Liver (tissue), 9 donors: ENCODE results near the gene GALK2. TPM values are rescaled to one million over a fixed set of nuclear protein-coding genes. Genes with fewer than 3 reads are reported as not detected.

ENCODE experiments used
- DNase-seq: peaks from one replicate; pipeline ENCODE4 v3.0.0-alpha.2; 2017; ENCODE audit warnings: low spot score
- H3K27ac ChIP-seq, 2 donors: one replicate each; pipeline ENCODE4 v1.7.0; 2013; ENCODE audit warnings: inconsistent platforms in 2 of 2, low read length in 2 of 2, control low read depth in 1 of 2, low read depth in 1 of 2, mild to moderate bottlenecking in 1 of 2
- H3K27me3 ChIP-seq, 4 donors: one replicate each; pipeline versions ENCODE4 v1.6.1 to v1.7.0; 2013; ENCODE audit warnings: low read length in 3 of 4, inconsistent platforms in 1 of 4, mild to moderate bottlenecking in 1 of 4, moderate library complexity in 1 of 4; ENCODE audit not compliant: control insufficient read depth in 4 of 4, insufficient read depth in 4 of 4
- H3K36me3 ChIP-seq, 4 donors: one replicate each; pipeline versions ENCODE4 v1.6.1 to v1.7.0; 2013; ENCODE audit warnings: low read length in 3 of 4, mild to moderate bottlenecking in 3 of 4, low read depth in 1 of 4, moderate library complexity in 1 of 4; ENCODE audit not compliant: control insufficient read depth in 4 of 4, insufficient read depth in 3 of 4
- H3K4me1 ChIP-seq, 4 donors: one replicate each; pipeline versions ENCODE4 v1.6.1 to v1.7.0; 2013; ENCODE audit warnings: low read length in 3 of 4, mild to moderate bottlenecking in 3 of 4, moderate library complexity in 1 of 4; ENCODE audit not compliant: control insufficient read depth in 4 of 4, insufficient read depth in 4 of 4
- H3K4me3 ChIP-seq, 3 donors: one replicate each; pipeline versions ENCODE4 v1.6.1 to v1.7.0; 2013; ENCODE audit warnings: low read length in 3 of 3, control low read depth in 1 of 3, low read depth in 1 of 3, mild to moderate bottlenecking in 1 of 3
- H3K9ac ChIP-seq, 2 donors: one replicate each; pipeline ENCODE4 v1.7.0; 2013; ENCODE audit warnings: low read length in 2 of 2, mild to moderate bottlenecking in 2 of 2, moderate library complexity in 2 of 2, control low read depth in 1 of 2, low read depth in 1 of 2
- H3K9me3 ChIP-seq, 4 donors: one replicate each; pipeline versions ENCODE4 v1.6.1 to v1.7.0; 2013; ENCODE audit warnings: low read length in 3 of 4; ENCODE audit not compliant: control insufficient read depth in 4 of 4
- EGR1 ChIP-seq, 2 donors: IDR thresholded peaks; 2 replicates each; pipeline ENCODE4 v1.6.1; 2016 to 2018; ENCODE audit warnings: antibody characterized with exemption in 2 of 2, low read depth in 2 of 2
- FOXA1 ChIP-seq: IDR thresholded peaks from 2 replicates; pipeline ENCODE4 v1.6.1; 2016; ENCODE audit warnings: antibody characterized with exemption
- FOXA2 ChIP-seq: IDR thresholded peaks from 2 replicates; pipeline ENCODE4 v1.6.1; 2016; ENCODE audit warnings: antibody characterized with exemption
- GABPA ChIP-seq, 2 donors: IDR thresholded peaks in 1 of 2; conservative IDR thresholded peaks in 1 of 2; 2 replicates each; pipeline ENCODE4 v1.6.1; 2016; ENCODE audit warnings: antibody characterized with exemption in 2 of 2, mild to moderate bottlenecking in 1 of 2, moderate library complexity in 1 of 2
- HNF4A ChIP-seq, 2 donors: conservative IDR thresholded peaks; 2 replicates each; pipeline ENCODE4 v1.6.1; 2016; ENCODE audit warnings: antibody characterized with exemption in 2 of 2, mild to moderate bottlenecking in 2 of 2
- HNF4G ChIP-seq: IDR thresholded peaks from 2 replicates; pipeline ENCODE4 v1.6.1; 2016; ENCODE audit warnings: antibody characterized with exemption
- JUND ChIP-seq, 2 donors: IDR thresholded peaks; 2 replicates each; pipeline ENCODE4 v1.6.1; 2016; ENCODE audit warnings: antibody characterized with exemption in 2 of 2
- NR2F2 ChIP-seq: IDR thresholded peaks from 2 replicates; pipeline ENCODE4 v1.6.1; 2016; ENCODE audit warnings: antibody characterized with exemption
- RAD21 ChIP-seq, 2 donors: IDR thresholded peaks; 2 replicates each; pipeline ENCODE4 v1.6.1; 2016; ENCODE audit warnings: antibody characterized with exemption in 2 of 2, mild to moderate bottlenecking in 2 of 2
- RXRA ChIP-seq, 2 donors: IDR thresholded peaks; 2 replicates each; pipeline ENCODE4 v1.6.1; 2017 to 2018; ENCODE audit warnings: antibody characterized with exemption in 2 of 2, mild to moderate bottlenecking in 1 of 2
- SP1 ChIP-seq: IDR thresholded peaks from 2 replicates; pipeline ENCODE4 v1.6.1; 2018; ENCODE audit warnings: antibody characterized with exemption, mild to moderate bottlenecking
- TAF1 ChIP-seq: conservative IDR thresholded peaks from 2 replicates; pipeline ENCODE4 v1.6.1; 2016; ENCODE audit warnings: antibody characterized with exemption, mild to moderate bottlenecking
- YY1 ChIP-seq: IDR thresholded peaks from 2 replicates; pipeline ENCODE4 v1.6.1; 2016; ENCODE audit warnings: antibody characterized with exemption, mild to moderate bottlenecking
- WGBS: extraction: QIAGEN DNeasy Blood & Tissue Kit; methylation state at CpG from one replicate; pipeline ENCODE4 v1.1.7; 2013; 5-methylcytosine and 5-hydroxymethylcytosine counted together
- polyA plus RNA-seq, 2 donors: library from polyadenylated mRNA; stranded (reverse) in 1 of 2; unstranded in 1 of 2; fragments of 200-250 nt in 1 of 2; fragments of >200 nt in 1 of 2; fragmentation: Nextera tagmentation in 1 of 2; extraction: Ambion mirVana in 1 of 2; gene quantifications; one replicate each; pipeline versions ENCODE4 v1.2.1 to v1.2.3, GENCODE V29; 2013 to 2015
- total RNA-seq, 2 donors: library from RNA; depleted of rRNA; stranded (reverse); fragments of >200 nt; gene quantifications; one replicate each; pipeline ENCODE4 v1.2.3, GENCODE V29; 2014
- TF ChIP-seq, protein P1 (sequence below): IDR thresholded peaks from 2 replicates; pipeline ENCODE4 v1.6.1; 2016; ENCODE audit warnings: antibody characterized with exemption
- TF ChIP-seq, protein P2 (sequence below): IDR thresholded peaks from 2 replicates; pipeline ENCODE4 v1.6.1; 2016; ENCODE audit warnings: antibody characterized with exemption
- TF ChIP-seq, protein P3 (sequence below): IDR thresholded peaks from 2 replicates; pipeline ENCODE4 v1.6.1; 2016; ENCODE audit warnings: antibody characterized with exemption, mild to moderate bottlenecking
- TF ChIP-seq, protein P4 (sequence below): IDR thresholded peaks from 2 replicates; pipeline ENCODE4 v1.6.1; 2016; ENCODE audit warnings: antibody characterized with exemption
- TF ChIP-seq, protein P5 (sequence below): fragments of 150-350 bp; IDR thresholded peaks from 2 replicates; pipeline ENCODE4 v1.5.1; 2017; ENCODE audit warnings: improper control_type of control experiment, low read depth, low read length; ENCODE audit not compliant: missing input control
- donor health status: healthy.
- donor health status: healthy.
- donor health status: healthy.
- donor health status: healthy.
- donor health status: healthy.

The GALK2 gene
- total and polyA plus RNA-seq, 4 donors, result 18.1 to 57.0 (median 24.5) TPM

DNA sequence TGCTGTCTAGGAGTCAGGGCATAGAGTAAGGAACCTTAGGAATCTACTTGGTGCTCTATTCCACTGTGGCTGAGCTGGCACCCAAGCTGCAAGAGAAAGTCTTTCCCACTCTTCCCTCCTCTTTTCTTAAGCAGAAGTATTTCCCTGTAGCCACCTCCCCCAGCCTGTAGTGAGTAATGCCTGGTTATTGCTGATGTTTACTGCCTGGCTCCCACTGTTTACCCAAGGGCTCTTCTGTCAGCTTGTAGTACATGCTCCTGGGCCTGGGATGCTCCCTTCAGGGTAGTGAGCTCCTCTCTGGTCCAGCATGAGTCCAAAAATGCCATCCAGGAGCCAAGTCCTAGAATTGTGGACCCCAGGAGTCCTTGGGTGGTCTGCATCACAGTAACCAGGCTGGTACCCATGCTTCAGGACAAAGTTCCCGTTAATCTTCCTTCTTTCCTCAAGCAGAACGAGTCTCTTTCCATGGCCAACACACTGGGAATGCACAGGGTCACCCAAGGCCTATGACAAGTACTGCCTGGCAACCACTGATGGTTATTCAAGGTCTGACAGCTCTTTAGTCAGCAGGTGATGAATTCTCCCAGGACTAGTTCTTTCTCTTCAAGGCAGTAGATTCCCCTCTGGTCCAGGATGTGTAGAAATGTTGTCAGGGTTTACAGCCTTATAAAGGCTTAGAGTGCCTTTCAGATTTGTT, 17.6 kb downstream of the GALK2 start:
- DNase-seq, result no peak
- TF ChIP-seq, protein P1, sequence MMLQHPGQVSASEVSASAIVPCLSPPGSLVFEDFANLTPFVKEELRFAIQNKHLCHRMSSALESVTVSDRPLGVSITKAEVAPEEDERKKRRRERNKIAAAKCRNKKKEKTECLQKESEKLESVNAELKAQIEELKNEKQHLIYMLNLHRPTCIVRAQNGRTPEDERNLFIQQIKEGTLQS, result no peak
- TF ChIP-seq, protein P2, sequence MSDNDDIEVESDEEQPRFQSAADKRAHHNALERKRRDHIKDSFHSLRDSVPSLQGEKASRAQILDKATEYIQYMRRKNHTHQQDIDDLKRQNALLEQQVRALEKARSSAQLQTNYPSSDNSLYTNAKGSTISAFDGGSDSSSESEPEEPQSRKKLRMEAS, result no peak
- WGBS, result 94% methylated on average over 2 of the region's 2 CpGs

DNA sequence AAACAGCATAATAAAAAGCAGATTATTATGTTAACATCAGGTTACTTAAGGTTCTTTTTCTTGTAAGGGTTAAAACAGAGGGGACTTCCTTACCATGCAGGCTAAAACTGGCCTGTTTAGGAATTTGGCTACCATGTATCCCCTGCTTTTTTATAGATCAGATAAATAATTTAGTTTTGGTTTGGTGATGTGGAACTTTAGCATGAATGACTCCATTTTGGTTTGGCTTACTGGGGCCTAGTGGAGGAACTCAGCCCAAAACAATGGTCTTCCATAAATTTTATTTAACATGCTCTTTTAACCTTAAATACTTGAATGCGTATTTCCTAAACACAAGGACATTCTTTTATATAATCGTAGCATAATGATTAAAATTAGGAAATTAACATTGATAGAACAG, 18.9 kb downstream of the GALK2 start:
- H3K4me1 ChIP-seq, result no peaks in the 10 kb centered on the region
- H3K36me3 ChIP-seq, result no peaks in the 10 kb centered on the region
- no peak for TF ChIP-seq NR2F2
- no peak for TF ChIP-seq HNF4A (conservative IDR thresholded peaks at IDR 0.05)
- TF ChIP-seq YY1, result no peak
- no peak for TF ChIP-seq RXRA (IDR thresholded peaks at IDR 0.05)
- TF ChIP-seq FOXA1, result no peak
- TF ChIP-seq RAD21 (IDR thresholded peaks at IDR 0.05), result no peak
- TF ChIP-seq, protein P3, sequence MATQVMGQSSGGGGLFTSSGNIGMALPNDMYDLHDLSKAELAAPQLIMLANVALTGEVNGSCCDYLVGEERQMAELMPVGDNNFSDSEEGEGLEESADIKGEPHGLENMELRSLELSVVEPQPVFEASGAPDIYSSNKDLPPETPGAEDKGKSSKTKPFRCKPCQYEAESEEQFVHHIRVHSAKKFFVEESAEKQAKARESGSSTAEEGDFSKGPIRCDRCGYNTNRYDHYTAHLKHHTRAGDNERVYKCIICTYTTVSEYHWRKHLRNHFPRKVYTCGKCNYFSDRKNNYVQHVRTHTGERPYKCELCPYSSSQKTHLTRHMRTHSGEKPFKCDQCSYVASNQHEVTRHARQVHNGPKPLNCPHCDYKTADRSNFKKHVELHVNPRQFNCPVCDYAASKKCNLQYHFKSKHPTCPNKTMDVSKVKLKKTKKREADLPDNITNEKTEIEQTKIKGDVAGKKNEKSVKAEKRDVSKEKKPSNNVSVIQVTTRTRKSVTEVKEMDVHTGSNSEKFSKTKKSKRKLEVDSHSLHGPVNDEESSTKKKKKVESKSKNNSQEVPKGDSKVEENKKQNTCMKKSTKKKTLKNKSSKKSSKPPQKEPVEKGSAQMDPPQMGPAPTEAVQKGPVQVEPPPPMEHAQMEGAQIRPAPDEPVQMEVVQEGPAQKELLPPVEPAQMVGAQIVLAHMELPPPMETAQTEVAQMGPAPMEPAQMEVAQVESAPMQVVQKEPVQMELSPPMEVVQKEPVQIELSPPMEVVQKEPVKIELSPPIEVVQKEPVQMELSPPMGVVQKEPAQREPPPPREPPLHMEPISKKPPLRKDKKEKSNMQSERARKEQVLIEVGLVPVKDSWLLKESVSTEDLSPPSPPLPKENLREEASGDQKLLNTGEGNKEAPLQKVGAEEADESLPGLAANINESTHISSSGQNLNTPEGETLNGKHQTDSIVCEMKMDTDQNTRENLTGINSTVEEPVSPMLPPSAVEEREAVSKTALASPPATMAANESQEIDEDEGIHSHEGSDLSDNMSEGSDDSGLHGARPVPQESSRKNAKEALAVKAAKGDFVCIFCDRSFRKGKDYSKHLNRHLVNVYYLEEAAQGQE, result no peak
- no peak for TF ChIP-seq JUND (IDR thresholded peaks at IDR 0.05)
- TF ChIP-seq, protein P1, result no peak
- TF ChIP-seq HNF4G, result no peak
- TF ChIP-seq GABPA (IDR thresholded peaks at IDR 0.05 in 1 of 2, conservative IDR thresholded peaks at IDR 0.05 in 1 of 2), result no peak
- TF ChIP-seq SP1, result no peak
- no peak for TF ChIP-seq FOXA2
- TF ChIP-seq, protein P2, result no peak
- TF ChIP-seq, protein P4, sequence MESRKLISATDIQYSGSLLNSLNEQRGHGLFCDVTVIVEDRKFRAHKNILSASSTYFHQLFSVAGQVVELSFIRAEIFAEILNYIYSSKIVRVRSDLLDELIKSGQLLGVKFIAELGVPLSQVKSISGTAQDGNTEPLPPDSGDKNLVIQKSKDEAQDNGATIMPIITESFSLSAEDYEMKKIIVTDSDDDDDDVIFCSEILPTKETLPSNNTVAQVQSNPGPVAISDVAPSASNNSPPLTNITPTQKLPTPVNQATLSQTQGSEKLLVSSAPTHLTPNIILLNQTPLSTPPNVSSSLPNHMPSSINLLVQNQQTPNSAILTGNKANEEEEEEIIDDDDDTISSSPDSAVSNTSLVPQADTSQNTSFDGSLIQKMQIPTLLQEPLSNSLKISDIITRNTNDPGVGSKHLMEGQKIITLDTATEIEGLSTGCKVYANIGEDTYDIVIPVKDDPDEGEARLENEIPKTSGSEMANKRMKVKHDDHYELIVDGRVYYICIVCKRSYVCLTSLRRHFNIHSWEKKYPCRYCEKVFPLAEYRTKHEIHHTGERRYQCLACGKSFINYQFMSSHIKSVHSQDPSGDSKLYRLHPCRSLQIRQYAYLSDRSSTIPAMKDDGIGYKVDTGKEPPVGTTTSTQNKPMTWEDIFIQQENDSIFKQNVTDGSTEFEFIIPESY, result no peak
- TF ChIP-seq TAF1, result no peak
- TF ChIP-seq, protein P5, sequence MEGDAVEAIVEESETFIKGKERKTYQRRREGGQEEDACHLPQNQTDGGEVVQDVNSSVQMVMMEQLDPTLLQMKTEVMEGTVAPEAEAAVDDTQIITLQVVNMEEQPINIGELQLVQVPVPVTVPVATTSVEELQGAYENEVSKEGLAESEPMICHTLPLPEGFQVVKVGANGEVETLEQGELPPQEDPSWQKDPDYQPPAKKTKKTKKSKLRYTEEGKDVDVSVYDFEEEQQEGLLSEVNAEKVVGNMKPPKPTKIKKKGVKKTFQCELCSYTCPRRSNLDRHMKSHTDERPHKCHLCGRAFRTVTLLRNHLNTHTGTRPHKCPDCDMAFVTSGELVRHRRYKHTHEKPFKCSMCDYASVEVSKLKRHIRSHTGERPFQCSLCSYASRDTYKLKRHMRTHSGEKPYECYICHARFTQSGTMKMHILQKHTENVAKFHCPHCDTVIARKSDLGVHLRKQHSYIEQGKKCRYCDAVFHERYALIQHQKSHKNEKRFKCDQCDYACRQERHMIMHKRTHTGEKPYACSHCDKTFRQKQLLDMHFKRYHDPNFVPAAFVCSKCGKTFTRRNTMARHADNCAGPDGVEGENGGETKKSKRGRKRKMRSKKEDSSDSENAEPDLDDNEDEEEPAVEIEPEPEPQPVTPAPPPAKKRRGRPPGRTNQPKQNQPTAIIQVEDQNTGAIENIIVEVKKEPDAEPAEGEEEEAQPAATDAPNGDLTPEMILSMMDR, result no peak
- no peak for TF ChIP-seq EGR1 (IDR thresholded peaks at IDR 0.05; ENCODE audit: low read depth in 2 of 2)
- H3K4me3 ChIP-seq, result no peak overlapping the region
- H3K9me3 ChIP-seq, result no peaks in the 10 kb centered on the region
- H3K9ac ChIP-seq, result no peak overlapping the region
- H3K27me3 ChIP-seq, result no peaks in the 10 kb centered on the region
- H3K27ac ChIP-seq, result no peak overlapping the region
- 99% methylated on average over 2 of the region's 2 CpGs for WGBS
- no peak for DNase-seq

More for the DNA sequence above, 17.6 kb downstream of the GALK2 start:
- Histone ChIP-seq H3K4me1 (no peaks in the 10 kb centered on the region), H3K27ac (no peak overlapping the region), H3K36me3 (no peaks in the 10 kb centered on the region), H3K4me3 (no peak overlapping the region), H3K27me3 (no peaks in the 10 kb centered on the region), H3K9ac (no peak overlapping the region), H3K9me3 (no peaks in the 10 kb centered on the region)
